IgD-negative memory B cell (primary cell): ENCODE data around the gene GFM1. TPM values are rescaled to one million over a fixed set of nuclear protein-coding genes. Genes with fewer than 3 reads are reported as not detected.

Experiments
- polyA plus RNA-seq: library from polyadenylated mRNA; unstranded; fragments of 300-500 nt; fragmentation: Illumina TruSeq; gene quantifications from one replicate; pipeline ENCODE4 v1.2.3, GENCODE V29; 2021

GFM1 gene
- polyA plus RNA-seq, 1 donor from 2014 or later, result 29.2 TPM

Other genes with a start within 250 kb of the GFM1 start
- not detected for gene MLF1, start 73.3 kb upstream of the GFM1 start, polyA plus RNA-seq
- 9.0 TPM for gene LXN, start 28.1 kb downstream of the GFM1 start, polyA plus RNA-seq
- 0.28 TPM for gene RARRES1, start 87.9 kb downstream of the GFM1 start, polyA plus RNA-seq
- gene MFSD1, start 157.5 kb downstream of the GFM1 start, polyA plus RNA-seq, result 66.6 TPM